ENCODE measurements around the gene KRI1. TPM values are rescaled to one million over a fixed set of nuclear protein-coding genes. Genes with fewer than 3 reads are reported as not detected.

The KRI1 gene
- total RNA-seq, 1 donor from 2014 or later, result 21.6 TPM

- TF ChIP-seq CTCF (IDR thresholded peaks at IDR 0.05), result no peak
- no peak for TF ChIP-seq POLR2AphosphoS5 (IDR thresholded peaks at IDR 0.05; ENCODE audit: insufficient read depth in 1 of 2, low read depth in 1 of 2)
- no peak for TF ChIP-seq POLR2A (IDR thresholded peaks at IDR 0.05)
- no peaks in the 10 kb centered on the region for H3K9me3 ChIP-seq
- no peak for DNase-seq (ENCODE audit: extremely low spot score in 2 of 2)
- intact Hi-C loops (cut with DNase I), result no loop called here
- no peaks in the 10 kb centered on the region for H3K36me3 ChIP-seq
- H3K27me3 ChIP-seq, result no peaks in the 10 kb centered on the region
- H3K27ac ChIP-seq, result no peak overlapping the region
- H3K4me3 ChIP-seq, result no peak overlapping the region
- H3K4me1 ChIP-seq, result peaks cover 7% of the 10 kb centered on the region
Measured at GRCh38 chr19:10583036-10583776, 17.4 kb upstream of the KRI1 start.

GRCh38 chr19:10582091-10582490, 16.3 kb upstream of the KRI1 start:
- no peaks in the 10 kb centered on the region for H3K36me3 ChIP-seq
- intact Hi-C loops (cut with DNase I), result no loop called here
- H3K4me1 ChIP-seq, result peaks cover 7% of the 10 kb centered on the region
- no peak overlapping the region for H3K4me3 ChIP-seq
- no peaks in the 10 kb centered on the region for H3K9me3 ChIP-seq
- no peak for DNase-seq (ENCODE audit: extremely low spot score in 2 of 2)
- TF ChIP-seq CTCF (IDR thresholded peaks at IDR 0.05), result no peak
- no peak for TF ChIP-seq POLR2A (IDR thresholded peaks at IDR 0.05)
- no peak for TF ChIP-seq POLR2AphosphoS5 (IDR thresholded peaks at IDR 0.05; ENCODE audit: insufficient read depth in 1 of 2, low read depth in 1 of 2)
- no peak overlapping the region for H3K27ac ChIP-seq
- no peaks in the 10 kb centered on the region for H3K27me3 ChIP-seq

GRCh38 chr19:10580979-10581631, 15.3 kb upstream of the KRI1 start:
- Histone ChIP-seq H3K27ac (no peak overlapping the region), H3K27me3 (no peaks in the 10 kb centered on the region)

GRCh38 chr19:10577951-10578350, 12.1 kb upstream of the KRI1 start:
- Histone ChIP-seq H3K36me3 (no peaks in the 10 kb centered on the region), H3K4me3 (no peak overlapping the region), H3K27ac (no peak overlapping the region), H3K9me3 (no peaks in the 10 kb centered on the region), H3K4me1 (peaks cover 7% of the 10 kb centered on the region), H3K27me3 (no peaks in the 10 kb centered on the region)
- TF ChIP-seq CTCF (IDR thresholded peaks at IDR 0.05) (no peak), POLR2A (IDR thresholded peaks at IDR 0.05) (no peak), POLR2AphosphoS5 (IDR thresholded peaks at IDR 0.05; ENCODE audit: insufficient read depth in 1 of 2, low read depth in 1 of 2) (no peak)
- intact Hi-C loops (cut with DNase I), result no loop called here
- DNase-seq (ENCODE audit: extremely low spot score in 2 of 2), result no peak

More at GRCh38 chr19:10580979-10581631, 15.3 kb upstream of the KRI1 start:
- peak; percentile 10 to 85 for TF ChIP-seq POLR2AphosphoS5 (IDR thresholded peaks at IDR 0.05; ENCODE audit: insufficient read depth in 1 of 2, low read depth in 1 of 2)
- TF ChIP-seq POLR2A (IDR thresholded peaks at IDR 0.05), result no peak
- peak; percentile 87 to 100 (median 99) for TF ChIP-seq CTCF (IDR thresholded peaks at IDR 0.05)
- H3K36me3 ChIP-seq, result no peaks in the 10 kb centered on the region
- H3K4me3 ChIP-seq, result no peak overlapping the region
- peaks cover 7% of the 10 kb centered on the region for H3K4me1 ChIP-seq
- H3K9me3 ChIP-seq, result no peaks in the 10 kb centered on the region
- no peak for DNase-seq (ENCODE audit: extremely low spot score in 2 of 2)
- intact Hi-C loops (cut with DNase I), result loop anchor here (2.0 kb wide), 1 partner anchor 62 kb away; no protein-coding TSS in a partner anchor
